Tibial nerve (tissue), 4 donors: Measurements from ENCODE around the gene LRPAP1. TPM values are rescaled to one million over a fixed set of nuclear protein-coding genes. Genes with fewer than 3 reads are reported as not detected.
"Not testable (repeated sequence)": the region's sequence is repeated elsewhere in the genome, so short reads cannot be mapped to it uniquely, and the experiment has no call there.

Source experiments
- DNase-seq, 2 donors: peaks; one replicate each; pipeline ENCODE4 v3.0.0-alpha.2; 2019; ENCODE audit warnings: low spot score in 2 of 2
- H3K27ac ChIP-seq, 4 donors: fragments of 200-600 bp; sonication (generic) in 3 of 4; one replicate each; pipeline ENCODE4 v1.5.1; 2017 to 2019; ENCODE audit warnings: mild to moderate bottlenecking in 1 of 4
- H3K27me3 ChIP-seq, 2 donors: fragments of 200-600 bp; sonication (generic) in 1 of 2; one replicate each; pipeline versions ENCODE4 v1.5.1 to v1.6.0; 2017 to 2019
- H3K36me3 ChIP-seq, 3 donors: fragments of 200-600 bp; sonication (generic); one replicate each; pipeline ENCODE4 v1.5.1; 2018 to 2019
- H3K4me1 ChIP-seq, 4 donors: fragments of 200-600 bp; sonication (generic) in 3 of 4; one replicate each; pipeline ENCODE4 v1.5.1; 2017 to 2019
- H3K4me3 ChIP-seq, 4 donors: fragments of 200-600 bp; sonication (generic) in 3 of 4; one replicate each; pipeline ENCODE4 v1.5.1; 2017 to 2019; ENCODE audit warnings: mild to moderate bottlenecking in 1 of 4, moderate library complexity in 1 of 4
- H3K9me3 ChIP-seq, 4 donors: fragments of 200-600 bp; sonication (generic) in 3 of 4; one replicate each; pipeline ENCODE4 v1.5.1; 2017 to 2019
- CTCF ChIP-seq, 5 experiments: fragments of 200-600 bp in 3 of 5; fragments of 450-650 bp in 2 of 5; sonication (generic) in 3 of 5; IDR thresholded peaks; one replicate each; pipeline ENCODE4 v1.5.1; 2016 to 2019; ENCODE audit warnings: antibody characterized with exemption in 5 of 5, mild to moderate bottlenecking in 3 of 5, moderate library complexity in 2 of 5
- EP300 ChIP-seq, 2 donors: sonication (generic); formaldehyde crosslinking; IDR thresholded peaks; one replicate each; pipeline ENCODE4 v1.6.1; 2017; ENCODE audit warnings: antibody characterized with exemption in 2 of 2, mild to moderate bottlenecking in 1 of 2
- POLR2A ChIP-seq, 2 donors: fragments of 450-650 bp; IDR thresholded peaks; one replicate each; pipeline ENCODE4 v1.6.1; 2017; ENCODE audit warnings: antibody characterized with exemption in 2 of 2, mild to moderate bottlenecking in 2 of 2, moderate library complexity in 2 of 2
- WGBS, 2 donors: methylation state at CpG; one replicate each; pipeline ENCODE4 v1.1.5; 2018; 5-methylcytosine and 5-hydroxymethylcytosine counted together
- total RNA-seq, 4 donors: library from RNA; depleted of rRNA; stranded (reverse); fragments of >200 nt; gene quantifications; one replicate each; pipeline ENCODE4 v1.1.0, GENCODE V29; 2016

Gene LRPAP1
- total RNA-seq, 4 donors from 2014 or later: 68.1 to 169 (median 108) TPM

- TF ChIP-seq EP300 (IDR thresholded peaks at IDR 0.05) (no peak), CTCF (IDR thresholded peaks at IDR 0.05) (no peak), POLR2A (IDR thresholded peaks at IDR 0.05) (no peak)
- H3K27ac ChIP-seq: no peak overlapping the region
- H3K4me3 ChIP-seq: no peak overlapping the region
- WGBS, 2 donors: 84% methylated on average over 11 to 15 of the region's 17 CpGs
- H3K36me3 ChIP-seq: peaks cover 5 to 99% (median 26%) of the 10 kb centered on the region in 3 donors
- H3K4me1 ChIP-seq: no peaks in the 10 kb centered on the region
- H3K9me3 ChIP-seq: no peaks in the 10 kb centered on the region
- no peak for DNase-seq
- no peaks in the 10 kb centered on the region for H3K27me3 ChIP-seq
Observed at GRCh38 chr4:3514221-3514780, 17.9 kb downstream of the LRPAP1 start.

- WGBS, 2 donors: 89 to 92% methylated on average over 18 of the region's 18 CpGs
- Histone ChIP-seq H3K4me1 (no peaks in the 10 kb centered on the region), H3K9me3 (no peaks in the 10 kb centered on the region), H3K27ac (no peak overlapping the region), H3K4me3 (no peak overlapping the region), H3K27me3 (no peaks in the 10 kb centered on the region), H3K36me3 (peaks cover 5 to 97% (median 26%) of the 10 kb centered on the region in 3 donors)
- no peak for TF ChIP-seq POLR2A (IDR thresholded peaks at IDR 0.05)
- TF ChIP-seq EP300 (IDR thresholded peaks at IDR 0.05): no peak
- no peak for TF ChIP-seq CTCF (IDR thresholded peaks at IDR 0.05)
- DNase-seq: no peak
Observed at GRCh38 chr4:3513807-3514206, 18.4 kb downstream of the LRPAP1 start.

- H3K4me1 ChIP-seq: no peaks in the 10 kb centered on the region
- peaks cover 5 to 97% (median 26%) of the 10 kb centered on the region in 3 donors for H3K36me3 ChIP-seq
- WGBS, 2 donors: 94 to 96% methylated on average over 9 to 22 of the region's 22 CpGs
- no peak overlapping the region for H3K4me3 ChIP-seq
- no peak for DNase-seq
- TF ChIP-seq EP300 (IDR thresholded peaks at IDR 0.05) (no peak), POLR2A (IDR thresholded peaks at IDR 0.05) (no peak), CTCF (IDR thresholded peaks at IDR 0.05) (no peak)
- no peak overlapping the region for H3K27ac ChIP-seq
- no peaks in the 10 kb centered on the region for H3K9me3 ChIP-seq
- H3K27me3 ChIP-seq: no peaks in the 10 kb centered on the region
Observed at GRCh38 chr4:3512719-3513118, 19.5 kb downstream of the LRPAP1 start.

DNA sequence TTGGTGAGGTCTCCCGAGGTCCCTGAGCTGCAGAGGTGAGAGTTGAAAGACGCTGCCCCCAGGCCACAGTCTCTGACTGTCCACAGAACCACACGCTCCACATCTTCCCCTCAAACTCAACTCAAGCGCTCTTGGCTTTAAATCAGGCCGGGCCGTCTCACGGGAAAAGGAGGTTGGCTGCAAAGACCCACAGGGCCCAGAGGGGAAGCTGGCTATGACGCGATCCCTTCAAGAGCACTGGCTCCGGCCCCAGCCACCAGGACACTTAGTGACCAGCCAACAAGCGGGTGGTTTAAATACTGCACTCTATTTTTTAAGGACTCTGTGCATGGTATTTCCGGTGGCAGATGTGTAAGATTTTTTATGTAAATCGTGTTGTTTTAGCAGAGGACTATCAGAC is 19.9 kb downstream of the LRPAP1 start:
- H3K4me3 ChIP-seq: no peak overlapping the region
- no peaks in the 10 kb centered on the region for H3K4me1 ChIP-seq
- H3K27ac ChIP-seq: no peak overlapping the region
- WGBS, 2 donors: 90% methylated on average over 11 to 13 of the region's 13 CpGs
- DNase-seq: no peak
- peaks cover 5 to 97% (median 26%) of the 10 kb centered on the region in 3 donors for H3K36me3 ChIP-seq
- H3K27me3 ChIP-seq: no peaks in the 10 kb centered on the region
- H3K9me3 ChIP-seq: no peaks in the 10 kb centered on the region
- no peak for TF ChIP-seq POLR2A (IDR thresholded peaks at IDR 0.05)
- no peak for TF ChIP-seq CTCF (IDR thresholded peaks at IDR 0.05)
- TF ChIP-seq EP300 (IDR thresholded peaks at IDR 0.05): no peak

GRCh38 chr4:3511601-3512000 is 20.6 kb downstream of the LRPAP1 start:
- not testable (repeated sequence) for H3K27me3 ChIP-seq, DNase-seq, H3K4me1 ChIP-seq, H3K9me3 ChIP-seq, H3K4me3 ChIP-seq, H3K27ac ChIP-seq
- 91 to 94% methylated on average over 16 to 20 of the region's 27 CpGs for WGBS, 2 donors
- H3K36me3 ChIP-seq: peaks cover 3 to 97% (median 26%) of the 10 kb centered on the region in 3 donors

DNA sequence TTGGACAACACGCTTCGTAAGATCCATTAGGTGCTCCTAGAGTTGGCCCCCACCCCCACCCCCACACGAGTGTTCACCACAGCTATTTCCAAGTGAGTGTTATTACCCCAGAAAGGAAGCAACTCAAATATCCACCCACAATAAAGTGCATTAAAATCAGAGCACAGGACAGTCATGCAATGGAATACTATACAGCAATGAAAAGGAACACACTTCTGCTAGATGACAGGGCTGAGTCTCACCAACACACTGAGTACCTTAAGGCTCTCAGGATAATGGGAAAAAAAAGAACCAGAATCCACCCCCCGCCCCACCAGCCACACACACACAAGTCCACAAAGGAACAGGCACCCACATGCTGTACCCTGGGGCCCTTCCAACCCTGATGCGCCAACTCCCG is 21.0 kb downstream of the LRPAP1 start:
- no peak overlapping the region for H3K27ac ChIP-seq
- peaks cover 0 to 97% (median 23%) of the 10 kb centered on the region in 3 donors for H3K36me3 ChIP-seq
- H3K27me3 ChIP-seq: no peaks in the 10 kb centered on the region
- no peak for DNase-seq
- 97 to 100% methylated on average over 6 of the region's 6 CpGs for WGBS, 2 donors
- no peak overlapping the region for H3K4me3 ChIP-seq
- no peaks in the 10 kb centered on the region for H3K4me1 ChIP-seq
- TF ChIP-seq POLR2A (IDR thresholded peaks at IDR 0.05): no peak
- TF ChIP-seq EP300 (IDR thresholded peaks at IDR 0.05): no peak
- TF ChIP-seq CTCF (IDR thresholded peaks at IDR 0.05): no peak
- H3K9me3 ChIP-seq: no peaks in the 10 kb centered on the region
